ENCODE results near the gene NYNRIN. TPM values are rescaled to one million over a fixed set of nuclear protein-coding genes. Genes with fewer than 3 reads are reported as not detected.

The NYNRIN gene
- total and polyA plus RNA-seq, 2 of the 4 experiments (the other 2 are of a cell fraction): 2.2 to 5.4 TPM

DNA sequence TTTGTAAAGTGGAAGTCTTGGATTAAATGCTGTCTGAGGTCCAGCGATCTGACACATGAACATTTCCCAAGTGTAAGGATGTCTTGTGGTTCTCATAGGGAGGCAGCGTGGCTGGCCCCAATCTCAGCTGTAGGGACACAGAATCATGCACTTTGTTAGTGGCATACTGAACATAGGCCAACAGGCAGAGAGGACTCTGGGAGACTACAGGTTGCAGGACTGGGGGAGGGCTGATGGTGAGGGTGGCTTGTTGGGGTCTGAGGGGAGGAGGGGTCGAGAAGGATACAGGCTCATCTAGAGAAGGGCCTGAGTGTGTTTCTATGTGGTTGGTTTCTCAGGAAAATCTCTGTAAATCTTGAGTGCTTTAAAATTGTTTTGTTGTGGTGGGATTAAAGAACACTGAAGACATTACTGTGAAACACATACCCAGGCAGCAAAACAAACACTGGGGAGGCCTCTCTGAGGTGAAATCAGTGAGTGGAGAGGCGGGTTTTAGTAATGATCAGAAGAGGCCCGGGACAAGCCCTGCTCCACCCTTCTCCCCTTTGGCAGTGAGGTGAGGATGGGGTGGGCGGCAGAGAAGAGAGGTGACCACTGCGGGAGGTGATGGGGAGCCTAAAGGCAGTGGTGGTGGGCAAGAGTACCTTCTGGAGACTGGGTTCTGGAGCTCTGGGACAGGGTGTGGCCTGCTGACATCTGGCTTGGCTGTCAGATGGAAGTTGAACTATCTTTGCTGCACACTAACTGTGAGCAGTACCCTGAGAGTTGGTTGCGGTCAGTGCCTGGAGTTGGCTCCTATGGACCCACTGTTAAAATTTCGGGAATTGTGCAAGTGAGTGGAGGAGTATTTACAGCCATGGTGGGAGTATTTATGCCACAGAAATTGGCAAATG is 3.3 kb downstream of the NYNRIN start:
- intact Hi-C loops (cut with micrococcal nuclease): no loop called here
- Histone ChIP-seq H3K18ac (ENCODE audit: low read depth, low read length) (no peak overlapping the region), H3K36me3 (ENCODE audit: control insufficient read depth, insufficient read depth, low read length) (peaks cover 4% of the 10 kb centered on the region; the same call in 1 of the 2 replicates), H3K27me3 (ENCODE audit: control insufficient read depth, insufficient read depth, low read length) (no peaks in the 10 kb centered on the region), H3K56ac (ENCODE audit: extremely low read depth, insufficient read depth, low read length) (no peak overlapping the region), H4K91ac (ENCODE audit: insufficient read depth, low read depth, low read length) (no peak overlapping the region), H2BK5ac (ENCODE audit: low read depth, low read length, poor library complexity, severe bottlenecking) (no peak overlapping the region), H3K9me1 (ENCODE audit: insufficient read depth, low read length) (peaks cover 3% of the 10 kb centered on the region; the same call in 1 of the 2 replicates), H3K4me1 (ENCODE audit: control insufficient read depth, insufficient read depth, low read length) (peaks cover 17% of the 10 kb centered on the region), H2AFZ (replicated peaks; ENCODE audit: low read length, poor library complexity) (no peak overlapping the region), H3K9me3 (ENCODE audit: control insufficient read depth, insufficient read depth, low read length) (no peaks in the 10 kb centered on the region), H3K4ac (ENCODE audit: low read depth, low read length) (no peak overlapping the region), H4K20me1 (ENCODE audit: insufficient read depth, low read length) (no peaks in the 10 kb centered on the region), H3K4me2 (ENCODE audit: low read depth, low read length) (no peak overlapping the region), H3K23ac (ENCODE audit: low read depth, low read length) (no peak overlapping the region), H2AK9ac (replicated peaks; ENCODE audit: low read depth, low read length, poor library complexity) (peak overlapping the region; percentile 50), H3K4me3 (ENCODE audit: insufficient read depth, low read depth, low read length) (no peak overlapping the region), H4K8ac (ENCODE audit: low read depth in 2 of 2, low read length in 2 of 2) (no peak overlapping the region), H3K27ac (ENCODE audit: insufficient read depth, low read length) (no peak overlapping the region), H3K9ac (ENCODE audit: low read depth, low read length) (no peak overlapping the region), H3K14ac (replicated peaks; ENCODE audit: low read depth, low read length) (no peak overlapping the region), H3K79me1 (ENCODE audit: low read depth in 1 of 2, low read length in 2 of 2) (peaks cover 0 to 13% of the 10 kb centered on the region in 2 experiments; a peak in 1 of 4 replicates), H4K5ac (ENCODE audit: low read depth, low read length) (no peak overlapping the region), H2BK120ac (ENCODE audit: low read depth, low read length) (no peak overlapping the region), H2BK20ac (ENCODE audit: low read depth, low read length) (no peak overlapping the region), H2AK5ac (ENCODE audit: low read depth, low read length) (no peak overlapping the region), H2BK15ac (ENCODE audit: low read depth, low read length) (no peak overlapping the region)
- WGBS, 2 experiments (ENCODE audit: extremely low coverage in 2 of 2, insufficient read length in 1 of 2): 69% methylated on average over 3 of the region's 9 CpGs; no CpG with 5 or more reads in 1 of the 2 experiments
- TF ChIP-seq CEBPB (IDR thresholded peaks at IDR 0.05; ENCODE audit: low read depth, low read length) (no peak), MAZ (IDR thresholded peaks at IDR 0.05; ENCODE audit: borderline replicate concordance, low read depth, low read length) (no peak), RFX5 (IDR thresholded peaks at IDR 0.05; ENCODE audit: low read depth, low read length) (no peak), NFE2L2 (IDR thresholded peaks at IDR 0.05; ENCODE audit: low read depth, low read length) (no peak), MAFK (IDR thresholded peaks at IDR 0.05; ENCODE audit: low read depth, low read length) (no peak), FOS (IDR thresholded peaks at IDR 0.05; ENCODE audit: low read depth, low read length) (no peak), RAD21 (IDR thresholded peaks at IDR 0.05; ENCODE audit: low read length) (no peak), SMC3 (IDR thresholded peaks at IDR 0.05; ENCODE audit: low read depth, low read length) (no peak), RCOR1 (IDR thresholded peaks at IDR 0.05; ENCODE audit: insufficient replicate concordance, low read length) (no peak), MXI1 (IDR thresholded peaks at IDR 0.05; ENCODE audit: borderline replicate concordance, low read depth, low read length) (no peak), CHD1 (IDR thresholded peaks at IDR 0.05; ENCODE audit: low read depth, low read length) (no peak), BHLHE40 (IDR thresholded peaks at IDR 0.05; ENCODE audit: low read depth, low read length) (no peak)
- TF ChIP-seq, protein P1, sequence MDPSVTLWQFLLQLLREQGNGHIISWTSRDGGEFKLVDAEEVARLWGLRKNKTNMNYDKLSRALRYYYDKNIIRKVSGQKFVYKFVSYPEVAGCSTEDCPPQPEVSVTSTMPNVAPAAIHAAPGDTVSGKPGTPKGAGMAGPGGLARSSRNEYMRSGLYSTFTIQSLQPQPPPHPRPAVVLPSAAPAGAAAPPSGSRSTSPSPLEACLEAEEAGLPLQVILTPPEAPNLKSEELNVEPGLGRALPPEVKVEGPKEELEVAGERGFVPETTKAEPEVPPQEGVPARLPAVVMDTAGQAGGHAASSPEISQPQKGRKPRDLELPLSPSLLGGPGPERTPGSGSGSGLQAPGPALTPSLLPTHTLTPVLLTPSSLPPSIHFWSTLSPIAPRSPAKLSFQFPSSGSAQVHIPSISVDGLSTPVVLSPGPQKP (IDR thresholded peaks at IDR 0.05; ENCODE audit: borderline replicate concordance, low read depth, low read length): no peak
- TF ChIP-seq, protein P2, sequence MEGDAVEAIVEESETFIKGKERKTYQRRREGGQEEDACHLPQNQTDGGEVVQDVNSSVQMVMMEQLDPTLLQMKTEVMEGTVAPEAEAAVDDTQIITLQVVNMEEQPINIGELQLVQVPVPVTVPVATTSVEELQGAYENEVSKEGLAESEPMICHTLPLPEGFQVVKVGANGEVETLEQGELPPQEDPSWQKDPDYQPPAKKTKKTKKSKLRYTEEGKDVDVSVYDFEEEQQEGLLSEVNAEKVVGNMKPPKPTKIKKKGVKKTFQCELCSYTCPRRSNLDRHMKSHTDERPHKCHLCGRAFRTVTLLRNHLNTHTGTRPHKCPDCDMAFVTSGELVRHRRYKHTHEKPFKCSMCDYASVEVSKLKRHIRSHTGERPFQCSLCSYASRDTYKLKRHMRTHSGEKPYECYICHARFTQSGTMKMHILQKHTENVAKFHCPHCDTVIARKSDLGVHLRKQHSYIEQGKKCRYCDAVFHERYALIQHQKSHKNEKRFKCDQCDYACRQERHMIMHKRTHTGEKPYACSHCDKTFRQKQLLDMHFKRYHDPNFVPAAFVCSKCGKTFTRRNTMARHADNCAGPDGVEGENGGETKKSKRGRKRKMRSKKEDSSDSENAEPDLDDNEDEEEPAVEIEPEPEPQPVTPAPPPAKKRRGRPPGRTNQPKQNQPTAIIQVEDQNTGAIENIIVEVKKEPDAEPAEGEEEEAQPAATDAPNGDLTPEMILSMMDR (conservative IDR thresholded peaks at IDR 0.05; ENCODE audit: low read depth, low read length): no peak
- dilution Hi-C loops (cut with HindIII; ENCODE audit: low sequenced_read_pairs, unreplicated experiment): no loop called here
- DNase-seq: no peak
- ChIA-PET CTCF (interaction anchor here (0.5 to 1.4 kb wide), 3 partner anchors 22 to 1121 kb away, joined by 3 to 4 read pairs (median 3); no protein-coding TSS in a partner anchor), POLR2A (ENCODE audit: unreplicated experiment) (no interaction called here)
- ATAC-seq (ENCODE audit: low read depth): no peak
- BruUV-seq (replicated peaks): no TSS peak
- in situ Hi-C loops (cut with MboI; ENCODE audit: low sequenced_read_pairs): no loop called here

Measured in IMR-90 (cell line).